ENCODE data around the gene TMEM217.
A peak's percentile ranks its signal among the peaks of the same experiment; 100 is the strongest.
"Not testable (repeated sequence)": the region's sequence is repeated elsewhere in the genome, so short reads cannot be mapped to it uniquely, and the experiment has no call there.

The TMEM217 gene

DNA sequence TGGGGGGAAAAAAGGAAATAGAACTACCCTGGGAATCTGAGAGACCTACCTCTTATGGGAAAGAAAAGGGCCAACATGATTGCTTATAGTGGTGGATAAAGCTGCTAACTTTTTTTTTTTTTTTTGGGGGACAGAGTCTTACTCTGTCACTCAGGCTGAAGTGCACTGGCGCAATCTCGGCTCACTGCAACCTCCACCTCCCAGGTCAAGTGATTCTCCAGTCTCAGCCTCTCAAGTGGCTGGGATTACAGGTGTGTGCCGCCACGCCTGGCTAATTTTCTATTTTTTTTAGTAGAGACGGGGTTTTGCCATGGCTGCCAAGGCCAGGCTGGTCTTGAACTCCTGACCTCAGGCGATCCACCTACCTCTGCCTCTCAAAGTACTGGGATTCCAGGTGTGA is 39.9 kb downstream of the TMEM217 start:
- no peak for DNase-seq (ENCODE audit: low read depth in 2 of 2)

DNA sequence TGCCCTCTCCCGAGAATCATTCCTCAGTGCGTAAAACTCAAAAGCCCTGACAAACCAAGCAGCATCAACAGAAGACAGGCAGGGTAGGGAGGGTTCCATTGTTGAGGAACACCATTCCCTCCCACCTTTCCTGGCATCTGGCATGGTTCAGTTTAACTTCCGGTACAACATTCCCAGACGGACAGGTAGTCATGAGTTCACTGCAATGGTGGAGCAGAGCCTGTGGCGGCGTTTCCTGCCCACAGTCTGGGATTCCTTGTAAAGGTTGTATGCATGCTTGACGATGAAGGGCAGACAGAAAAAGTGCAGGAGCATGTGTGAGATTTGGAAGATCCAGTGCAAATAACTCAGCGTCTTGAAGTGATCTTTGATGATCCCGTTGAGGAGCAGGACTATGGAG is 45.7 kb downstream of the TMEM217 start:
- no peak for DNase-seq (ENCODE audit: low read depth in 2 of 2)

DNA sequence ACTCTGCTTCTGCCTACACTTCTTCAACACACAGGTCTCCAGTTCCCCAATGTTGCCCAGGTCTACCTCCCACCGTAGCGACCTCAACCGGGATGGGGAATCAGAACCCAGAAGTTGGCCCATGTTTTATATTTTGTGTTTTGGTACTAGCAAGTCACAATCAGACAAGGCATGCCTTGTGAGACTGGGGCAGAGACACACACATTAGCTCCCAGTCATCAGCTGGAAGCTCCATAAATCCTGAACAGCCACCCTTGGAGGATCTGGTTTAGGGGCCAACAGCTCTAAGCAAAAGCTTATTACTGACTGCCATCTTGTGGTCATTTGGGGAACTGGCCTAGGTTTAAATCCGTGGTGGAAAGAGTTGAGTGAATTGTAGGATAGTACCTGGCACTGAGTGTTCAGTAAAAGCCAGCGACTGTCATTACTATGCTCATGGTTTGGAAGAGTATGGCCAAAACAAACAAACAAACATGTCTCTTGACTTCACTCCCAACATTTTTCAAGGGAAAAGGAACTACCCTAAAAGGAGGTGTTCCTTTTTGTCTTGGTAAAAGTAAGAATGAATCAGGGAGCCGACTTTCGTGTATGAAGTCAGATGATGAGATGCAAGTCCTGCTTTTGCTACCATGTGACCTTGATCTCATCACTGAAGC is 47.5 kb downstream of the TMEM217 start:
- DNase-seq (ENCODE audit: low read depth in 2 of 2) = peak; percentile 67 to 72

DNA sequence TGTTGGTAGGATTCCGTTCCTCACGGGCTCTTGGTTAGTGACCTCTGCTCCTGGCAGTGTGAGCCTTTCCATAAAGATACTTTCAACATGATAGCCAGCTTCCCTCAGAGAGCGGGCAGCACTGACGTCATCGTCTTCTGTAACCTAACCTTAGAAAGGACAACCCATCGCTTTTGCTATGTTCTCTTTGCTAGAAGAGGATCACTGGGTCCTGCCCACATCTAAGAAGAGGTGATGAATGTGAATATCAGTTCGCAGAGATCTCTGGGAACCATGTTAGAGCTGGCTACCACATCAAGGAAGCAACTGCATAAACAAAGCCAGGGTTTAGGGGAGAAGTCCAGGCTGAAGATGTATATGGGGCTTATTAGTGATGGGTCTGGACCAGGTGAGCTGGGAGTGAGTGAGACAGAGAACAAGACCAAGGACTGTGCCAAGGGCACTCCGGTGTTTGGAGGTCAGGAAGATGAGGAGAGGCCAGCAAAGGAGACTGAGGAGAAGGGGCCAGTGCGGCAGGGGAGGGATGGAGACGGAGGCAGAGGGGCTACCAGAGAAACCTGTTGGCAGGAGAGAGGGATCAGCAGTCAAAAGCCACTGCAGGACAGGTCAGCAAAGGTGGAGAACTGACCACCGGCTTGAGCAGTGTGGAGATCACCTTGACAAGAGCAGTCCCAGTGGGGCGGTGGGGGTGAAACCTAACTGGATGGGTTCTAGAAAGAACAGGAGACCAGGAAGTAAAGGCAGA is 48.3 kb downstream of the TMEM217 start:
- no peak for DNase-seq (ENCODE audit: low read depth in 2 of 2)

DNA sequence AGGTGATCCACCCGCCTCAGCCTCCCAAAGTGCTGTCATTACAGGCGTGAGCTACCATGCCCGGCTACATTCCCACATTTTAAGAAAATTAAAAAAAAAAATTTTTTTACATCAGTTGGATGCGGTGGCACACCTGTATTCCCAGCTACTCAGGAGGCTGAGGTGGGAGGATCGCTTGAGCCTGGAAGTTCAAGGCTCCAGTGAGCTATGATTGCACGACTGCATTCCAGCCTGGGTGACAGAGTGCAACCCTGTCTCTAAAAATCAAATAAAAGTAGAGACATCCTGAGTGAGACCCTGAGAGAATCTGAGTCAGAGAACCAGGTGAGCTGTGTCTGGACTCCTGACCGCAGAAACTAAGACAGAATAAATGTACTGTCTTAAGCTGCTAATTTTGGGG is 49.2 kb downstream of the TMEM217 start:
- DNase-seq (ENCODE audit: low read depth in 2 of 2) = no peak

DNA sequence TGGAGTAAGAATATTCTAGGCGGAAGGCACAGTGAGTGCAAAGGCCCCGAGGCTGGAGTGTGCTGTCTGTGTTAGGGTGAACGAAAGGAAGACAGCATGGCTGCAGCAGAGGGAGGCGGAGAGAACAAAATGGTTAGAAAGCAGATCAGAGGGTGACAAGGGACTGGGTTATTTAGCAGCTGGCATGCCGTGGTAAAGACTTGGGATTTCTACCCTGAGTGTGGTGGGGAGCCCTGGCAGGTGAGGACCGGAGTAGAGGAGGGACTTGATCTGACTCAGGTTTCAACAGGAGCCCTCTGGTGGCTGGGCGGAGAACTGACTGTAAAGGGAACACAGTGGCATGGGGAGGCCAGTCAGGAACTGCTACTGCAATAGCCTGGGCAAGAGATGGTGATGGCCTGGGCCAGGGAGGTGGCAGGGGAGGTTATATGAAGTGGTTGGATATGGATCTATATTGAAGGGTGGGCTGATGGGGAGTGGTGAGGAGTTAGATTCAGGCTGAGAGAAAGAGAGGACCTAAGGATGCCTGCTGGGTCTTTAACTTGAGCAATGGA is 50.0 kb downstream of the TMEM217 start:
- peak; percentile 44 to 45 for DNase-seq (ENCODE audit: low read depth in 2 of 2)

DNA sequence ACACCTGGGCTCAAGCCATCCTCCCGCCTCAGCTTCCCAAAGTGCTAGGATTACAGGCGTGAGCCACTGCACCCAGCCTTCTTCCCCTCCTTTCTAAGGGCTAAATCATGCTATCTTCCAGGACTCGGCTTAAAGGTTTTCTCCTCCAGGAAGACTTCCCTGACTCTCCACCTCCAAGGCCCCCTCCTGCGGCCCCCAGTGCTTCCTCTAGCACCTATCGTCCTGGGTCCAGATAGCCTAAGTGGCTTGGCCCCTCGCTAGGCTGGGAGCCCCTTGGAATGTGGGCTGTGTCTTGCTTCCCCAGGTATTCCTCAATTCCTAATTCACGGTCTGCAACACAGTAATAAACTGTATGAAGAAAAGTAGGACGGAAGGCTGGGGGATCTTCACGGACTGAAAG is 51.3 kb downstream of the TMEM217 start:
- no peak for DNase-seq (ENCODE audit: low read depth in 2 of 2)

DNA sequence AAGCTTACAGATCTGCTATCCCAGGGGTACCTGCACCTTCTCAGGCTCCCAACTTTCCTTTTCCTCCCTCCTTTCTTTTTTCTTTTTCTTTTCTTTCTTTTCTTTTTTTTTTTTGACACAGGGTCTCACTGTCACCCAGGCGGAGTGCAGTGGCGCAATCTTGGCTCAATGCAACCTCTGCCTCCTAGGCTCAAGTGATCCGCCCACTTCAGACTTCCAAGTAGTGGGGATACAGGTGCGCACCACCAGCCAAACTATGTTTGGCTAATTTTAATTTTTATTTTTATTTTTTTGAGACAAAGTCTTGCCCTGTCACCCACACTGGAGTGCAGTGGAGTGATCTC is 52.0 kb downstream of the TMEM217 start:
- DNase-seq (ENCODE audit: low read depth in 2 of 2) = no peak

DNA sequence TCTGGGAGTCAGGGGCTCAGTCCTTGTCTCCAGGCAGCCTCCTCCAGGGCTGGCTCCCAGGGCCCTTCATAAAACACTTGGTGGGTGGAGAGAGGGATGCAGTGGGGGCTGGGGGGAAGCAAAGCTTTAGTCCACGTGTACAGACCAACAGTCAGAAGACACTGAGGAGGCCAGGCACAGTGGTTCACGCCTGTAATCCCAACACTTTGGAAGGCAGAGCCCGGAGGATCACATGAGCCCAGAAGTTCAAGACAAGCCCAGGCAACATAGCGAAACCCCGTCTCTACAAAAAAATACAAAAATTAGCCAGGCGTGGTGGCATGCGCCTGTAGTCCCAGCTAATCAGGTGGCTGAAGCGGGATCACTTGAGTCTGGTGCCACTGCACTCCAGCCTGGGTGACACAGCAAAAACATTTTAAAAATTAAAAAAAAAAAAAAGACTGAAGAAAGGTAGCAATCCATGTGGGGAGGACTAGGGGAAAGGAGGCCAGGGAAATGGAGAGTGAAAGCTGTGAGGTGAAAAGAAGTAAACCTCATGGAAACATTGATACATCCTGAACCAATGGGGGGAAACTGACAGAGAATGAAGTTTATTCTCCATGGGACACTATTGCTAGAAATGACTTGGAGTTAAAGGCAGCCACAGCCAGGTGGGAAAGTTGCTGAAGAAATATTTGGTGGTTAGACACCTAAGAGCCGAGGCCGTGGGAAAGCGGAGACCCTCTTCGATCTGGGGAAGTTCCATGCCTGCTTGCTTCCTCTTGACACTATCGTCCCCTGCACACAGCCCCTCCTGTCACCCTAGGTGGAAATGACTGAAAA is 52.6 kb downstream of the TMEM217 start:
- no peak for DNase-seq (ENCODE audit: low read depth in 2 of 2)

DNA sequence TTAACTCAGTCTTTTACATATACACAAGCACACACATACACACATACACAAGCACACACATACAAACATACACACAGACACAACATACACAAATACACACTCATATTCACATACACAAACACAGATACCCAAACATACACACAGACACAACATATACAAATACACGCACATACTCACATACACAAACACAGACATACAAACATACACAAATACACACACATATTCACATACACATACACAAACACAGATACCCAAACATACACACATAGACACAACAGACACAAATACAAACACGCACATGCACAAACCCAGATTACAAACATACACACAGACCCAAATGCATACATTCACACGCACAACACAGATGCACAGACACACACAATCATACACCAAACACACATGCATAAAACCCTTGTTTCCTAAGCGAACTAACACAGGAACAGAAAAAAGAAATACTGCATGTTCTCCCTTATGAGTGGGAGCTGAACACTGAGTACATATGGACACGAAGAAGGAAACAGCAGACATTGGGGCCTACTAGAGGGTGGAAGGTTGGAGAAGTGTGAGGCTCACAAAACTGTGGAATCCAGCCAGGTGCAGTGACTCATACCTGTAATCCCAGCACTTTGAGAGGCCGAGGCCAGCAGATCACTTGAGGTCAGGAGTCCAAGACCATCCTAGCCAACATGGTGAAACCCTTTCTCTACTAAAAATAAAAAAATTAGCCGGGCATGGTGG is 53.8 kb downstream of the TMEM217 start:
- peak; percentile 8 to 9 for DNase-seq (ENCODE audit: low read depth in 2 of 2)

DNA sequence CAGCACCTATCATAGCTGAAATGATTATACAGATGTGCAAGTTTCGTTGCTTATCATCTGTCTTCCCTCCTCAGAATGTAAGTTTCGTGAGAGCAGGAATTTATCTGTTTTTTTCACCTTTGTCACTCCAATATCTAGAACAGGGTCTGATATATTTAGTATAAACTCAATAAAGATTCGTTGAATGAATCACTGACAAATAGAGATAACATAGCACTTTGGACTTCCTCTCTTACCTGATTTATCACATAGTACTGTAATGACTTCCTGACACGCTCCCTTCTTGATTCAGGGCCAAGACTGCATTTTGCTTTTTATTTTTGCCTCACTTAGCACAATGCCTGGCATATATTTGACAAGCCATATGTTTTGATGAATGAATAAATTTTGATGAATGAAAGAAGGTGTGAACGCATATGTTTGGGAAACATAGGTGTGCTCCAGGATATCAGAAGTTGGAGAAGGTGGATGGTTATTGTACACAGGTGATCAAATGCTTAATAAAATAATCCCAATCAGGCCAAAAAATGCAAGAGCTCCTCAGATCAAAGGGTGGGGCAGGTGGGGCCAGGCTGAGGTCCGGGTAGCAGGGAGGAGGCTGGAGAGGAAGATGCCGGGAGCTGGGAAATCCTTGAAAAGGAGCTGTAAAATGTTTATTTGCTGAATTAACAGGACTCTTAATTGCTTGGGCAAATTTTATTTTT is 55.0 kb downstream of the TMEM217 start:
- DNase-seq (ENCODE audit: low read depth in 2 of 2) = no peak

DNA sequence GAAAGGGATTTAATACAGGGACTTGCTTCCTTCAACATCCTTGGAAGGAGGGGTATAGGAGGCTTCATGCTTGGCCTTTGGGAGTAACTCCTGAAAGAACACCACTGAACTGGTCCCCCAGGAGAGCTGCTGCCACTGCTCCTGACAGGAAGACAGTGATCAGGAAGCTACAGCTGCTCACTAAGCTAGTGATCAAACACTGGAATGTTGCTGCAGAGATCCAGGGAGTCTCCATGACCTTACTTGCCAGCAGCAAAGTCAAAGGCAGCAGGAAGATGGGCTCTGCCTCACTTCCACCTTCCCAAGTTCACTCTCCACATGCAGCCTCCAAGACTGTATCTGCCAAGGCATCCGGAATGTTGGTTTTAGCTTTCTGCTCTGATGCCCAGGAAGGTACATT is 56.2 kb downstream of the TMEM217 start:
- no peak for DNase-seq (ENCODE audit: low read depth in 2 of 2)

DNA sequence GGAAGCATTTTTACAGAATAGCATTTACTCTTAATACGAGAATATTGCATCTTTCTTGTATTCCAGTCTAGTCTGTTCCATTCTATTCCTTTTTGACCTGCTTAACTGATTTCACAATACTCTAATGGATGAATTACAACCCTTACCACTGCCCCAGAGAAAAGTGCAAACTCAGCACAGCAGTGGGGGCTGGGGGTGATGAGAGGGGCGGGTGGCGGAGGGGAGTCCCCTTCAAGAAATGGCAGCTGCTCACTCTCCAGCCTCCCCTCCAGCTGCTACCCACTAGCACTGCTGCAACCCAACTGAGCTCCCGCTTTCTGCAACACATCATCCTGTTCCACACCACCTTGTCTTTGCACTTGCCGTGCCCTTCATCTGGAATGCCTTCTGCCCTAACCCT is 57.9 kb downstream of the TMEM217 start:
- no peak for DNase-seq (ENCODE audit: low read depth in 2 of 2)

DNA sequence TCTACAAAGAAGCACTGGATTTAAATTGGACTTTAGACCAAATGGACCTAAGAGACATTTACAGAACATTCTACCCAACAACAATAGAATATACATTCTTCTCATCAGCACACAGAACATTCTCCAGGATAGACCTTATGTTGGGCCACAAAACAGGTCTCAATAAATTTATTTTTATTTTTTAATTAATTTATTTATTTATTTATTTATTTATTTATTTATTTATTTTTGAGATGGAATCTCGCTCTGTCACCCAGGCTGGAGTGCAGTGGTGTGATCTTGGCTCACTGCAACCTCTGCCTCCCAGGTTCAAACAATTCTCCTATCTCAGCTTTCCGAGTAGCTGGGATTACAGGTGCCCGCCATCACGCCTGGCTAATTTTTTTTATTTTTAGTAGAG is 61.5 kb downstream of the TMEM217 start:
- DNase-seq (ENCODE audit: low read depth in 2 of 2) = not testable (repeated sequence)

DNA sequence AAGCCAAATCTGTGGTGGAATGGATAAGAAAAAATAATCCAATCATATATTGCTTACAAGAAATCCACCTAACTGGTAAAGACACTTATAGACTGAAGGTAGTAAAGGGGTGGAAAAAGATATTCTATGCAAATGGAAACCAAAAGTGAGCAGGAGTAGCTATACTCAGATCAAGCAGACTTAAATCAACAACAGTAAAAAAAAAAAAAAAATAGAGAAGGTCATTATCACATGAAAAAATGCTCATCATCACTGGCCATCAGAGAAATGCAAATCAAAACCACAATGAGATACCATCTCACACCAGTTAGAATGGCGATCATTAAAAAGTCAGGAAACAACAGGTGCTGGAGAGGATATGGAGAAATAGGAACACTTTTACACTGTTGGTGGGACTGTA is 63.1 kb downstream of the TMEM217 start:
- not testable (repeated sequence) for DNase-seq (ENCODE audit: low read depth in 2 of 2)

DNA sequence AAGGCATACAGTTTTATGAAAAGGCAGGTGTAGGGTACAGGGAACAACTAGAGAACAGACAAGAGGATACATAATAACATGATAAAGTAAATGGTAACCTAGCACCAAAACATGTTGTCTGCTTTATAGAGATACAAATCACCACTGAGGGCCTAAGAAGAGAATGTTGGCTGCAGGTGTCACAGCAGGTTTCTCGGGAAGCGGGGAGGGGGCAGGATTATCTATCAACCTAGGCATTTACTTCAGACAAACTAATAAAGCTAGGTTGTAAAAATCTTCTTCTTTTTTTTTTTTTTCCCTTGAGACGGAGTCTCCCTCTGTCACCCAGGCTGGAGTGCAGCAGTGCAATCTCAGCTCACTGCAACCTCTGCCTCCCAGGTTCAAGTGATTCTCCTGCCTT is 65.3 kb downstream of the TMEM217 start:
- DNase-seq (ENCODE audit: low read depth in 2 of 2) = no peak

DNA sequence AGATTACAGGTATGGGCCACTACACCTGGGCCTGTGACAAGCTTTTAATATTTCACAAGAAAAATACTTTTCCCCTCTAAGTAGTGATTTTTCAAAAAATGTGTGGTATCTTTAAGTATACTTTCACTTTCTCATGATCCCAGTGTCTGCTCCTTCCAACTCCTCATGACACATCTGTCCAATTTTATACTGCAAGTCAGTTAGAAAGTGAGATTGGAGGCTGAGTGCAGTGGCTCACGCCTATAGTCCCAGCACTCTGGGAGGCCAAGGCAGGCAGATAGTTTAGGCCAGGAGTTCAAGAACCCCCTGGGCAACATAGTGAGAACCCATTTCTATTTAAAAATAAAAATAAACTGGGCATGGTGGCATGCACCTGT is 67.8 kb downstream of the TMEM217 start:
- DNase-seq (ENCODE audit: low read depth in 2 of 2) = no peak

DNA sequence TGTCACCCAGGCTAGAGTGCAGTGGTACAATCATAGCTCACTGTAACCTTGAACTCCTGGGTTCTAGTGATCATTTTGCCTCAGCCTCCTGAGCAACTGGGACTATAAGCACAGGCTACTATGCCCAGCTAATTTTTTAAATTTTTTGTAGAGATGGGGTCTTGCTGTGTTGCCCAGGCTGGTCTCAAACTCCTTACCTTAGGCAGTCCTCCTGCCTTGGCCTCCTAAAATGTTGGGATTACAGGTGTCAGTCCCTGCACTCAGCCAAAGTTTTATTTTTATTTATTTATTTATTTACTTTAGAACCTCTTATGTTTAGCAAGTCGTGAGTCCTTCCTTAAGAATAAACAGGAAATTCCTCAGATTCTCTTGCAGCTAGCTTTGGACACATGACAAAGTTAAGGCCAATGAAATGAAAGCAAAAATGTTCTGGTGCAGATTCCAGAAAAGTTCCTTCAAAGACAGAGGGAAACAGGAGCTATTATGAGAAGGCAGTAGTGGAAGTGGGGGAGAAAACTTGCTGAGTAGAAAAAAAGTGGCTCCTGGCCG is 68.9 kb downstream of the TMEM217 start:
- DNase-seq (ENCODE audit: low read depth in 2 of 2) = no peak

DNA sequence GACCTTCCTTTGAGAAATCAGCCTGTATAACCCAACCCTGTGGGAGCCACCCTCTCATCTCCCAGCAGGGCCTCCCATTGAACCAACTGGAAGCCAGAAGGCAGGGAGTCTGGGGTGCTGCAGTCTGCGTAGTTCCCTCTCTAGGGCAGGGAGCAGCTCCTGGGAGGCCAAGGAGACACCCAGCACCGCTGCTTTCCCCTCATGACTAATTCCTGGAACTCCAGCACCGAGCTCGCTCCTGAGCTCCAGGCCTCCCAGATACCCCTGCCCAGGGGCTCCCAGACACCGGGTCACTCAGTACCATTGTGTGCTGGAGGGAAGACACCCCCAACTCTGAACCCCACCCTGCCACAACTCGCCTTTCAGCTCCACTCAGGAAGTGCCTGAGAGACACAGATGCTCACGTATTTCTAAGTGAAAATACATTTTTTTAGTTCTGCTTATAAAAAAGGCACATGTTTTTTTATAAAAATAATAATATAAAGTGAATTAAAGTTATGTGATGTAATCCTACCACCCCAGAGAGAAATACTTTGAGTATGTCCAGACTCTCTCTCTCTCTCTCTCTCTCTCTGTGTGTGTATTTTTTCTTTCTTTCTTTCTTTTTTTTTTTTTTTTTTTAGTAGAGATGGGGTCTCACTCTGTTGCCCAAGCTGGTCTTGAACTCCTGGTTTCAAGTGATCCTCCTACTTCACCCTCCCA is 70.5 kb downstream of the TMEM217 start:
- DNase-seq (ENCODE audit: low read depth in 2 of 2) = no peak

All from fibroblast of skin of left quadriceps (primary cell).